NCI-H2196 treated with DMSO at 0.1 percent for 48 hours (cell line): ENCODE results near the gene ADCY10.
A peak's percentile ranks its signal among the peaks of the same experiment; 100 is the strongest.
"Not testable (repeated sequence)": the region's sequence is repeated elsewhere in the genome, so short reads cannot be mapped to it uniquely, and the experiment has no call there.

Source experiments
- DNase-seq: peaks from one replicate; lab custom pipeline; 2025; ENCODE audit not compliant: unreplicated experiment; lab: John Stamatoyannopoulos, UW

Gene ADCY10

GRCh38 chr1:167820684-167821355 lies 93.1 kb downstream of the ADCY10 start:
- DNase-seq, result no peak

GRCh38 chr1:167819849-167820683 lies 93.9 kb downstream of the ADCY10 start:
- peak; percentile 42 for DNase-seq

GRCh38 chr1:167815650-167816049 lies 98.3 kb downstream of the ADCY10 start:
- DNase-seq, result no peak

- no peak for DNase-seq
Measured at GRCh38 chr1:167812972-167813371, 101.0 kb downstream of the ADCY10 start.

- no peak for DNase-seq
Measured at GRCh38 chr1:167808690-167809089, 105.2 kb downstream of the ADCY10 start.

GRCh38 chr1:167808104-167808503 lies 105.8 kb downstream of the ADCY10 start:
- no peak for DNase-seq

- DNase-seq, result not testable (repeated sequence)
Measured at GRCh38 chr1:167806676-167807075, 107.3 kb downstream of the ADCY10 start.

- DNase-seq, result not testable (repeated sequence)
Measured at GRCh38 chr1:167806235-167806634, 107.7 kb downstream of the ADCY10 start.

- no peak for DNase-seq
Measured at GRCh38 chr1:167805041-167805556, 108.8 kb downstream of the ADCY10 start.

- peak; percentile 86 for DNase-seq
Measured at GRCh38 chr1:167803358-167804207, 110.4 kb downstream of the ADCY10 start.

GRCh38 chr1:167802235-167802634 lies 111.7 kb downstream of the ADCY10 start:
- DNase-seq, result no peak

- no peak for DNase-seq
Measured at GRCh38 chr1:167800251-167800650, 113.7 kb downstream of the ADCY10 start.

GRCh38 chr1:167799747-167800146 lies 114.2 kb downstream of the ADCY10 start:
- no peak for DNase-seq

GRCh38 chr1:167798952-167799351 lies 115.0 kb downstream of the ADCY10 start:
- no peak for DNase-seq

GRCh38 chr1:167797015-167797414 lies 116.9 kb downstream of the ADCY10 start:
- no peak for DNase-seq

GRCh38 chr1:167795810-167796740 lies 117.9 kb downstream of the ADCY10 start:
- DNase-seq, result no peak

GRCh38 chr1:167794043-167794442 lies 119.9 kb downstream of the ADCY10 start:
- no peak for DNase-seq

- DNase-seq, result no peak
Measured at GRCh38 chr1:167792188-167792565, 121.8 kb downstream of the ADCY10 start.

GRCh38 chr1:167791281-167792187 lies 122.4 kb downstream of the ADCY10 start:
- no peak for DNase-seq
